ENCODE results near the gene GNAQ. TPM values are rescaled to one million over a fixed set of nuclear protein-coding genes. Genes with fewer than 3 reads are reported as not detected.

The GNAQ gene
- total RNA-seq, 1 experiment from 2014 or later, result 28.7 TPM

GRCh38 chr9:78015241-78015640 is 16.4 kb downstream of the GNAQ start (continued):
- TF ChIP-seq ZBTB33 (IDR thresholded peaks at IDR 0.05; ENCODE audit: extremely low read depth, insufficient replicate concordance, low read length) (no peak), RAD21 (IDR thresholded peaks at IDR 0.05; ENCODE audit: low read depth) (no peak), MAX (IDR thresholded peaks at IDR 0.05) (no peak), SRF (IDR thresholded peaks at IDR 0.05; ENCODE audit: low read depth) (no peak), FOSL1 (IDR thresholded peaks at IDR 0.05; ENCODE audit: low read depth) (no peak), EGR1 (IDR thresholded peaks at IDR 0.05; ENCODE audit: low read depth) (no peak)

DNA sequence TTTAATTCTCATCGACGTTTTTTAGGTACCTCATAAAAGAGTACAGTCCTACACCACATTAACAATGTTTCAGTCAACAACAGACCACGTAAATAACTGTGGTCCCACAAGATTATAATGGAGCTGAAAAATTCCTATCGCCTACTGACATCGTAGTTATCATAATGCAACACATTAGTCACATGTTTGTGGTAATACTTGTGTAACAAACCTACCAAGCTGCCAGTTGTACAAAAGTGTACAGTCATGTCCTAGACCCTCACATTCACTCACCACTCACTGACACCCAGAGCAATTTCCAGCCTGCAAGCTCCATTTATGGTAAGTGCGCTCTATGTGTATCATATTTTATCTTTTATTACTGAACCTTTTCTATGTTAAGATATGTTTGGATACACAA is 16.8 kb downstream of the GNAQ start:
- ChIA-PET RAD21 (ENCODE audit: low non-redundant PET in 1 of 2, low total read pairs in 2 of 2, uncharacterized antibody in 2 of 2, unreplicated experiment in 2 of 2) (no interaction called here), CTCF (no interaction called here), POLR2A (no interaction called here)
- DNase-seq (ENCODE audit: low read depth, low spot score) (no peak), ATAC-seq (no peak)
- no peak overlapping the region for H3K4me2 ChIP-seq (ENCODE audit: low read length)
- H3K4me1 ChIP-seq (ENCODE audit: control insufficient read depth in 1 of 2, insufficient read depth in 2 of 2, low read length in 2 of 2), result no peaks in the 10 kb centered on the region
- peaks cover 26% of the 10 kb centered on the region for H3K79me2 ChIP-seq (ENCODE audit: insufficient read depth, low read length)
- H3K9me2 ChIP-seq (ENCODE audit: insufficient read depth), result no peaks in the 10 kb centered on the region
- H3K9ac ChIP-seq (ENCODE audit: low read length), result no peak overlapping the region
- no peak overlapping the region for H3K27ac ChIP-seq (ENCODE audit: low read depth, low read length)
- no peak for TF ChIP-seq EZH2phosphoT487 (IDR thresholded peaks at IDR 0.05; ENCODE audit: borderline replicate concordance)
- TF ChIP-seq CEBPB (IDR thresholded peaks at IDR 0.05; ENCODE audit: low read depth), result no peak
- no peak for TF ChIP-seq RAD21 (IDR thresholded peaks at IDR 0.05; ENCODE audit: low read depth)
- TF ChIP-seq, protein P1, sequence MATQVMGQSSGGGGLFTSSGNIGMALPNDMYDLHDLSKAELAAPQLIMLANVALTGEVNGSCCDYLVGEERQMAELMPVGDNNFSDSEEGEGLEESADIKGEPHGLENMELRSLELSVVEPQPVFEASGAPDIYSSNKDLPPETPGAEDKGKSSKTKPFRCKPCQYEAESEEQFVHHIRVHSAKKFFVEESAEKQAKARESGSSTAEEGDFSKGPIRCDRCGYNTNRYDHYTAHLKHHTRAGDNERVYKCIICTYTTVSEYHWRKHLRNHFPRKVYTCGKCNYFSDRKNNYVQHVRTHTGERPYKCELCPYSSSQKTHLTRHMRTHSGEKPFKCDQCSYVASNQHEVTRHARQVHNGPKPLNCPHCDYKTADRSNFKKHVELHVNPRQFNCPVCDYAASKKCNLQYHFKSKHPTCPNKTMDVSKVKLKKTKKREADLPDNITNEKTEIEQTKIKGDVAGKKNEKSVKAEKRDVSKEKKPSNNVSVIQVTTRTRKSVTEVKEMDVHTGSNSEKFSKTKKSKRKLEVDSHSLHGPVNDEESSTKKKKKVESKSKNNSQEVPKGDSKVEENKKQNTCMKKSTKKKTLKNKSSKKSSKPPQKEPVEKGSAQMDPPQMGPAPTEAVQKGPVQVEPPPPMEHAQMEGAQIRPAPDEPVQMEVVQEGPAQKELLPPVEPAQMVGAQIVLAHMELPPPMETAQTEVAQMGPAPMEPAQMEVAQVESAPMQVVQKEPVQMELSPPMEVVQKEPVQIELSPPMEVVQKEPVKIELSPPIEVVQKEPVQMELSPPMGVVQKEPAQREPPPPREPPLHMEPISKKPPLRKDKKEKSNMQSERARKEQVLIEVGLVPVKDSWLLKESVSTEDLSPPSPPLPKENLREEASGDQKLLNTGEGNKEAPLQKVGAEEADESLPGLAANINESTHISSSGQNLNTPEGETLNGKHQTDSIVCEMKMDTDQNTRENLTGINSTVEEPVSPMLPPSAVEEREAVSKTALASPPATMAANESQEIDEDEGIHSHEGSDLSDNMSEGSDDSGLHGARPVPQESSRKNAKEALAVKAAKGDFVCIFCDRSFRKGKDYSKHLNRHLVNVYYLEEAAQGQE (IDR thresholded peaks at IDR 0.05; ENCODE audit: low read depth), result no peak
- no peak for TF ChIP-seq JUND (IDR thresholded peaks at IDR 0.05)
- no peak for TF ChIP-seq ZBTB33 (IDR thresholded peaks at IDR 0.05; ENCODE audit: extremely low read depth, insufficient replicate concordance, low read length)
- no peak for TF ChIP-seq TCF7L2 (IDR thresholded peaks at IDR 0.05; ENCODE audit: borderline replicate concordance, extremely low read depth, insufficient read depth, insufficient read length)
- TF ChIP-seq ZNF274 (IDR thresholded peaks at IDR 0.05; ENCODE audit: low read depth, low read length), result no peak
- no peak for TF ChIP-seq ELF1 (IDR thresholded peaks at IDR 0.05; ENCODE audit: borderline replicate concordance, low read depth)
- no peak for TF ChIP-seq ZFX (IDR thresholded peaks at IDR 0.05)
- TF ChIP-seq EZH2 (IDR thresholded peaks at IDR 0.05), result no peak
- no peaks in the 10 kb centered on the region for H3K27me3 ChIP-seq (ENCODE audit: insufficient read depth, low read length)
- BruUV-seq (replicated peaks), result no TSS peak
- intact Hi-C loops (cut with micrococcal nuclease), result no loop called here
- H3K9me3 ChIP-seq (ENCODE audit: control insufficient read depth in 1 of 2, insufficient read depth in 1 of 2, low read depth in 1 of 2, low read length in 2 of 2), result no peaks in the 10 kb centered on the region
- H3K4me3 ChIP-seq (replicated peaks in 1 of 2; ENCODE audit: low read depth in 1 of 2, low read length in 2 of 2), result no peak overlapping the region
- no peak overlapping the region for H2AFZ ChIP-seq (ENCODE audit: low read depth, low read length, poor library complexity, severe bottlenecking)
- H3K36me3 ChIP-seq (ENCODE audit: control insufficient read depth in 1 of 2, insufficient read depth in 2 of 2, low read length in 2 of 2), result no peaks in the 10 kb centered on the region
- no peaks in the 10 kb centered on the region for H4K20me1 ChIP-seq (ENCODE audit: insufficient read depth)
